ENCODE measurements around the gene SPTLC3.

GRCh38 chr20:12962895-12963294 lies 45.9 kb upstream of the SPTLC3 start:
- TF ChIP-seq CTCF (IDR thresholded peaks at IDR 0.05) (no peak), POLR2A (IDR thresholded peaks at IDR 0.05) (no peak), POLR2AphosphoS5 (IDR thresholded peaks at IDR 0.05) (no peak)

Data from breast epithelium (tissue), 3 donors.